Loucy (cell line): ENCODE data around the gene SERINC3.

ENCODE experiments used
- CTCF ChIP-seq: fragments of 200-600 bp; sonication (generic); conservative IDR thresholded peaks from 2 replicates; pipeline ENCODE4 v1.5.1; 2014; ENCODE audit warnings: mild to moderate bottlenecking, antibody characterized with exemption, low read length
- EZH2phosphoT487 ChIP-seq: fragments of 200-600 bp; IDR thresholded peaks from 2 replicates; pipeline ENCODE4 v1.6.1; 2018; ENCODE audit warnings: antibody characterized with exemption, mild to moderate bottlenecking, moderate library complexity, borderline replicate concordance

DNA sequence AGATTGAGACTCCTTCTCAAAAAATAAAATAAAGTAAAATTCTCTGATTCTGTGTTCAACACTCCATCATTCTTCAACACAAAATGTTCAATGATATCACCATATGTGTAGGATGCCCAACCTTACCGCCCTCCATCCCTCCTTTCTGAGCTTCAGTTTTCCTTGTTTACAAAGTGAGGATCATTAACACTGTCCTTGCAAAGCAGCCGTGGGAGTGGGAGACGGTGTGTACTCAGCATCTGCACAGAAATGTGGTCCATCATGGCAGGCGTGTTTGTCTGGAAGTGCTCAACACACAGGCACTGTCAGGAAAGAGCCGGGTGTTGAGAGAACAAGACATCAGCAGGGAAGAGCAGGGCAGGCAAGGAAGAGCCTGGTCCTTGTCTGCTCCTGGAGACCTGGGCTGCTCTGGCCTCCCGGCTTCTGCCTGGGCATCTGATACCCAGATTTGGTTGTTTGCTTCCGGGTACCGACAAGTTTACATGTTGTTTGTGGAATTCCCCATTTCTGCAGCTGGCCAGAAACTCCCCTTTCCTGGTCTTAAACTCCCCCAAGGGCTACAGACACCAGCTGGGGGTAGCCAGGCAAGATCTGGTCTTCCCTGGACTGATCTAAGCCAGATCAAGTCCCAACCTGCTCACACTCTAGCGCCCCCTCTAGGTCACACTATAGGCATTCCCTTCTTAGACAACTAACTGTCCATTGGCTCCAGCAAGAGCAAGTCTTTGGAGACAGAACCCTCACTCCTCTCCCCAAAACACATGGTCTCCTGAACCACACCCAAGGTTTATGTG, 72.9 kb downstream of the SERINC3 start:
- TF ChIP-seq CTCF: peak; percentile 73
- no peak for TF ChIP-seq EZH2phosphoT487
